GM19240 (cell line): ENCODE data around the gene MINDY4.
"Not testable (repeated sequence)": the region's sequence is repeated elsewhere in the genome, so short reads cannot be mapped to it uniquely, and the experiment has no call there.

ENCODE experiments used
- DNase-seq: peaks from one replicate; pipeline ENCODE4 v3.0.0; 2011; ENCODE audit warnings: low spot score; ENCODE audit not compliant: insufficient read length

MINDY4 gene

DNA sequence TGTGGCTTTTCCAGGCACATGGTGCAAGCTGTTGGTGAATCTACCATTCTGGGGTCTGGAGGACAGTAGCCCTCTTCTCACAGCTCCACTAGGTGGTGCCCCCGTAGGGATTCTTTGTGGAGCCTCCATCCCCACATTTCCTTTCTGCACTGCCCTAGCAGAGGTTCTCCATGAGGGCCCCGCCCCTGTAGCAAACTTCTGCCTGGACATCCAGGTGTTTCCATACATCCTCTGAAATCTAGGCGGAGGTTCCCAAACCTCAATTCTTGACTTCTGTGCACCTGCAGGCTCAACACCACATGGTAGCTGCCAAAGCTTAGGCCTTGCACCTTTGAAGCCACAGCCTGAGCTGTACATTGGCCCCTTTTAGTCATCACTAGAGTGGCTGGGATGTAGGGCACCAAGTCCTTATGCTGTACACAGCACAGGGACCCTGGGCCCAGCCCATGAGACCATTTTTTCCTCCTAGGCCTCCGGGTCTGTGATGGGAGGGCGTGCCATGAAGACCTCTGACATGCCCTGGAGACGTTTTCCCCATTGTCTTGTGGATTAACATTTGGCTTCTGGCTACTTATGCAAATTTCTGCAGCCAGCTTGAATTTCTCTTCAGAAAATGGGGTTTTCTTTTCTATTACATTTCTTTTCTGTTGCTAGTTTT lies 62.9 kb downstream of the MINDY4 start:
- not testable (repeated sequence) for DNase-seq

DNA sequence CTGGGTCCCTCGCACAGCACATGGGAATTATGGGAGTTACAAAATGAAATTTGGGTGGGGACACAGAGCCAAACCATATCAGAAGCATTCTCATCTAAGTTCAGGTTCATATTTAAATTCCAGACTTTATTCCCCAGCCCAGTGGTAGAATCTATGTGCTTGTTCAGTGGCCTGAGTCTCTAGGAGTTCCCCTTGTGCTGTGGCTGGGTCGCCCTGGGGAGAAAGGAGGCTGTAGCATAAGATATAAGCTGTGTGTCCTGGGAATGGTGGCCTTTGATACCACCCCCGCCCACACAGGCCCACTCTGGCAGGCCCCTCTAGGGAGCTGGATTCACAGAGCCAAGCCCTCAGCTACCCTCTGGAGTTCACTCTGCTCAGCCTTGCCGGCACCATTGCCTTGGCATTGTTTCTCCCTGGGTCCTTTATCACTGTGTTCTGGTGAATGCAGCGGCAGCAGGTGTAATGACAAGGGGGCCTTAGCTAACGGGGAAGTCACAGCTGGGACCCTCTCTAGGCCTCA lies 64.2 kb downstream of the MINDY4 start:
- no peak for DNase-seq

DNA sequence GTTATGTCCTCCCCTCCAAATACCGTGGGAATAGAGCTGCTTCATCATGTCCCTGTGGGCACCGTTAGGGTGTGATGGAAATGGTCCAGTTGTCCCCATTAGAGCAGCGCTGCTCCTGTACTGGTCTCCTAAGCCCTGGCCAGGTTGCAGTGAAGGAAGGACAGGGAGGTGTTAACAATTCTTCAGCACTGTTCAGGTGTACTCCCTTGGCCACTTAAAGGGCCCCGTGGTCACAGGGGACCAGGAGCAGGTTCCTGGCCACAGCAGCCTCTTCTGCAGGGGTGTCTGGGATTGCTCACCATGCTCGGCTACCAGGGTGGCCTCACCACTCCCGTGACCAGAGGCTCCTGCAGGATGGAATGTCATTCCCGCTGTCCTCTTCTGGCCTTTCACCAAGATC lies 65.8 kb downstream of the MINDY4 start:
- DNase-seq, result no peak

DNA sequence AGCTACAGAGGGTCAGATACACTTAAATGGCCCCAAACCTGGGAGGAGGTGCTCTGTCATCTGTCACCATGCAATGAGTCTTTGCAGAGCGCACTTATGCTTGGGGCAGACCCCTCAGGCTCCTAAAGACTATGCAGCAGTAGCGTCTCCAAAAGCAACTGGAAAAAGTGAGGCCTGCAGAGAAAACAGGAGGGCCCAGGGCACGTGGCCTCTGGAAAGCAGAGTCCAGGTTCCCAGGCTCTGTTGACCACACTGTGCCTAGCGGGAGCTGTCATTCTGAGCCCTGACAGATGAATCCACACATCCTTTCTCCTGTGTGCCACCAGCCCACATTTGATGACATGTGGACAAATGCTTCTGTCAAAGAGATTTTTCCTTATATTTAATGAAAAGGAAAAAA lies 66.4 kb downstream of the MINDY4 start:
- no peak for DNase-seq

DNA sequence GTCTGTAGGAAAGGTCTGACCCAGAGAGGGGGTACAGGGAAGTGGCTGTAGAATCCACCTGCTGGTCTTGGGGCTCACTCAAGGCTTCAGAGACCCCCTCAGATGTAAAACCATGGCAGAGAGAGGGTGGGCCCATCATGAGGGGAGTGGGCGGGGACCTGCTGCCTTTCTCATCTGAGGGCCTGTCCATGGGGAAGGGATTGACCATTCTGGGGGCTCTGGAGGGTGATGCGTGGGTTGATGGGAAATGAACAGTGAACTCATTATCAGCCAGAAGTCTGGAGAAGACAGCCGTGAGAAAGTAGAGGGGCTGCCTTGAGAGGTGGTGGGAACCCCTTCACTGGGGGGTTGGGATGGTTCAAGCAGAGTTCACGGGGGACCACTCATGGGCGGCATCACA lies 66.8 kb downstream of the MINDY4 start:
- no peak for DNase-seq

DNA sequence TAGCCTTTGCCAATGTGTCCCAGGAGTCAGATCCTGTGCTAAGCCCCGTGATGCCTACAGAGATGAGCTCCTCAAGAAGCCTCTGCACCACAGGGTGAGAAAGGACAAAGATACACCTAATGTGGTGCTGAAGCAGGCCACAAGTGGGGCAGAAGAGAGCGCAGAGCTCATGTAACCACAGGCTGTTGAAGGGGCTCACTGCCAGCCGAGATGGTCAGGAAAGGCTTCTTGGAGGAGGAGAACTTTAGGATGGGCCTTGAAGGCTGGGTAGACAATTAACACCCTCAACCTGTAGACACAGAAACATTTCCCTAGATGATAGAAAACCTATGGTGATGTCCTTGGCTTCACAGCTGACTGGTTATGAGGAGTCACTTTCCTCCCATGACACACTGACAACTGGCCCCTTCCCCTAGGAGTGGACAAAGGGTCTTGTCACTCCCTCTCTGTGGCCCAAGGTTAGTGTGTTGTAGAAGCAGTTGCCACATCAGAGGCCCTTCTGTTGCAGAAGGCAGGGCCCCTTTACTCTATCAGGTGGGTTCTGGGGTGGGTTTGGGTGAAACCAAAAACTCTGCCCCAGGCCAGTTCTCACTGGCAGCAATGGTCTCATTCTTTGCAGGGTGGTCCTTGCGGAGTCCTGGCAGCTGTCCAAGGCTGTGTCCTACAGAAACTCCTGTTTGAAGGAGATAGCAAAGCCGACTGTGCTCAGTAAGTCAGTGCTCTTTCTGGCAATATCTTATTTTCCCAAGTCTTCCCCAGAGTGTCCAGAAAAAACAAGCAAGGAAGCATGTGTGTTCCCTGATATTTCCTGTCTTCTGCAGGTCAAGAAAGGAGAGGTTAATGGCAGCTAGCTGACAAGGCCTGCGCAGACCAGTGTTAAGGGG lies 69.2 kb downstream of the MINDY4 start:
- no peak for DNase-seq

DNA sequence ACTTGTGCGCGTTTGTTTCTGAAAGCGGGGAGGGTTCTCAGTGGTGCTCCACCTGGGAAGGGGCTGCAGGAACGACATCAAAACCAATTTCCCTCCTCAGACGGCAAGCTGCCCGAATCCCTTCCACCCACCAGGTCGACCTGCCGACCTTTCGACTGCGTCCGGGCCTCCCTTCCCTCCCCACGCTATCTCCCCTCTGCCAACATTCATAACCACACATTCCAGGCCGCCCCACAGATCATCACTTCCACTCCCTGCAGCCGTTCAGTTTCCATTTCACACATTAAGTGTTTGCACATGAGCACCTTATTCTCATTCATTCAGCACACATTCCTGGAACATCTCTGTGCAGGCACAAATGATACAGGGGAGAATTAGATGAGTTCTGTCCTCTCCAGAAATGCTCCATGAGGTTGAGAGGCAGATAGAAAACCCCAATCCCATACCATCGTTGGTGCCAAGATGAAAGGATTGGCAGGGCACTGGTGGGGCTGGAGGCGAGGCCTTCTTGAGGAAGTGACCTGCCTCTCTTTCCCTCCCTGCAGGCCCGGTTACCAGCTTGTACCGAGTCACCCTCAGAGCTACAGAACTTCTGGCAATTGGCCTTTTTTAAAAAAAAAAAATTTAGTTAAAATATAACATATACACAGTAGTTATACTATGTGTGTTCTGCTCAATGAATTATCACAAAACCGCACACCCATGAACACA lies 70.0 kb downstream of the MINDY4 start:
- no peak for DNase-seq

DNA sequence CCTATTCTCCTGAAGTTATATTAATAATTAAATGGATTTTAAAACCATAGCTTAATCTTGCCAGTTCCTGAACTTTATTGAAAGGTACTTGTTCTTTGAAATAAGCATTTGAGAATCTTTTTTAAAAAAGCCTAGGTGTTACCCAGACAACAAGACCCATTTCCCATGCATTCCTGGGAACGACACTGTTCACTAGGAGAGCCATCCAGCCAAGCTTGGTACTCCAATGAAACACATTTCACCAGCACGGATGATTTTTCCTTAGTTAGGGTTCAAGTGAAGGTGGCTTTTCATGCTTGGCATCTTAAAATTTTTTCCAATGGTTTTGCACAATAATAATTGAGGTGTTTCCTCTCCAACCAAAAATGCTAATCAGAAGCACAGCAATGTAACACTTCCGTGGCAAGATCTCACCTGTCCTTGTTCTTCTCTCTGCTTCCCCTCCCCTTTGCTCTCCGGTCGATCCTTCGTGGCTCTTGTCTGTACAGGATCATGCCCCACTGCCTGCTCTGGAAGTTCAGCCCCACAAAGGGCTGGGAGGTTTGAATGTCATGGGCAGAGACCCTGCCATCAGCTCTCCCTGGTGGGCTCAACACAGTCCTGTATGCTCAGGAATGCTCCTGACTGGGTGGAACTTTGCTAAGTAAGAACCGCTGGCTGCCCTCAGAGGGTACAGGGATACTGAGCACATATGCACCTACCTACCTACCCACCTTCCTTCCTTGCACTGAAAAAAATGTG lies 70.8 kb downstream of the MINDY4 start:
- no peak for DNase-seq

DNA sequence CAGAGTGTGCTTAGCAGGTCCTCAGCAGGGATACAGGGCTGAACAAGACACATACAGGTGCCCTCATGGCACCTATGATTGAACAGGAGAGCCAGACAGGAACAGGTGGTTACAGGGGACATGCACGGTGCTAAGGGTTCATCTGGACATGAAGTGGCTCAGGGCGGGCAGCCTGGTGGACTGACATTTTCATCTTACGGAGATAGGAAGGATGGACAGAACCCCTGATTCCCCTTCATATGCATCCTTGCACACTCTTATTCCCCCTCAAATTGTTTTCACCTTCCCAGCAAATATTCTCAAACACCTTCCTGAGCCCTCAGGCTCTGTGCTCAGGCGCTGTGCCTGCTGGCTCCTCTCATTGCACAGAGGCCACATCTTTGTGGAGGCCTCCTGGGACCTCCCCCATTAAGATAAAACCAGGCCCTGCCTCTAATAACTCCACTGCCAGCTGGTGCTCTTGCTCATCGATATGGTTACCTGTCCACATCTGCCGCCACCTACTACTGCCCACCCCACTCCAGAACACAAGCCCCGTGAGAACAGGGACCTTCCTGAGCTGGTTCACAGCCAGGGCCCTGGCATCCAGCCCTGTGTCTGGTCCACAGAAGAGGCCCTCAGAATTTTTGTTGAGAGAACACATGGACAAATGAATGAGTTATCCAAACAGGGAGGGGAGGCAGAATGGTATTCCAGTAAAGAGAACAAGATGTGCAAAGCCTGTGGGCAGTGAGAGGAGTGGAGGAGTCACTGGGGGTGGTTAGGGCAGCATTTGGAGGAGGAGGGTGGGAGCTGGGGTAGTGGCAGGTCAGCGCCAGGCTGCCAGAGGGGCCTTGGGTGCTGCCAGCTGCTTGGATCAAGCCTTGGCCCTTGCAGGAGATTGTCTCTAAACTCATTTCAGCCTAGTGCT lies 71.6 kb downstream of the MINDY4 start:
- no peak for DNase-seq

DNA sequence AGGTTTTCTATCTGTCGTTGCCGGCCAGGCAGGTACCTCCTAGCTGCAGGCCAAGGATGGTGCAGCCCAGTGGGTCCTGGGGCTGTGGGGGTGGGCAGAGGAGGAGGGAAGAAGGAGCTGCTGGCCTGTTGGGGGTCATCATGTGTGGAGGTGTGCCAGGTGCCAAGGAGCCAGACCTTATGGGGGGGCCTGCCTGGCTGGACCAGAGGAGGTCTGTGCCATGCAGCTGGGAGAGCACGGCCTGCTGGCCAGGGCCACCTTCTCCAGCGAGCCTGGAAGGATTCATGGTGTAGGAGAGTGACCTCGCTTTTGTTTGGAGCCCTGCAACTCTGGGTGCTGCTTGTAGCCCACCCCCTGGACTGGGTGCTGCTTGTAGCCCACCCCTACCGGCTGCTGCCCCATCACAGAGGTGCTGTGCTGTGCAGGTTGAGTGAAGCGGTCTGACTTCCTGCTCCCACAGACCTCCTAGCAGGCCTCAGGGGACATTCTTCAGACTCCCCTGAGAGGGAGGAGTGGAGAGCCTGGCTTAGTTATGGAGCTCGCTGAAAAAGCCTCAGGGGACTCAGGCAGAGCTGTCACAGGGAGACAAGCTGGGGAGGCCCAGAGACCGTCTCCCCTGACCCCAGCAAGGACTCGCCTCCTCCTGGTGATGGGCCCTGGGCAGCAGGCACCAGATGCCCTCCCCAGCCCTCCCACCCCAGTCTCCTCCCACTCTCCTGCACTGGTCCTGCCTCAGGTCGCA lies 72.7 kb downstream of the MINDY4 start:
- DNase-seq, result no peak

DNA sequence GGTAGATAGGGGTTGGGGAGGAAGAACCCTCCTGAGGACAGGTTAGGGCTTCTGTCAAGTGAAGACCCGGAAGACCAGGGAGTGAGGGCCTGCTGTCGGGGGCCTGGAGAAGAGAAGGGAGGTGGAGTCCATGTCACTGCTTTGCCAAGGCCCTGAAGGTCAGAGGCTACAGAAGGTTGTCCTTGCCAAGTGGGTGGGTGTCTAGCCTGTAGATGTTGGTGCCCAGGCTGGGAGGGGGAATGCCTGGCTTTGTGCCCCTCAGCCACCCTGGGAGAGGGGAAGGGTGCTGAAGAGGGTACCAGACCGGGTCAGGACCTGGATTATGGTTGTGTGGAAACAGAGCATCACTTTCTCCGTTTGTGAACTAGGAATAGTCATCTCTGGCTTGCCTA lies 73.3 kb downstream of the MINDY4 start:
- DNase-seq, result no peak

DNA sequence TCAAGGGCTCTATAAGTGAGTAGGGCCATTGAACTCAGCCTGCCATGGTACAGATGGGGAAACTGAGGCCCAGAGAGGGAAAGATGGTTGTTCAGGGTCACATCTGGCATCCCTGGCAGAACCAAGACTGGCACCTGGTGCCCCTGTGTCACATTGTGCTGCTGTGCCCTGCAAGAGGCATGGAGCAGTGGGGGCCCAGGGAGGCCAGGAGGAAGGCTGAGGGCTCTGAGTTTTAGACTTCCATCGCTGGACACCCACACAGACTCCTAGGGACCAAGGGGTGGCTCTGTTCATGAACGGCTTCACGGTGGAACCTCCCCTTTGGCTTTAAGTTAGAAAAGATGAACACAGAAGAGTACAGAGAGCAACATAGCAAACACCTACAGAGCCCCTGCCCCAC lies 73.7 kb downstream of the MINDY4 start:
- DNase-seq, result no peak

DNA sequence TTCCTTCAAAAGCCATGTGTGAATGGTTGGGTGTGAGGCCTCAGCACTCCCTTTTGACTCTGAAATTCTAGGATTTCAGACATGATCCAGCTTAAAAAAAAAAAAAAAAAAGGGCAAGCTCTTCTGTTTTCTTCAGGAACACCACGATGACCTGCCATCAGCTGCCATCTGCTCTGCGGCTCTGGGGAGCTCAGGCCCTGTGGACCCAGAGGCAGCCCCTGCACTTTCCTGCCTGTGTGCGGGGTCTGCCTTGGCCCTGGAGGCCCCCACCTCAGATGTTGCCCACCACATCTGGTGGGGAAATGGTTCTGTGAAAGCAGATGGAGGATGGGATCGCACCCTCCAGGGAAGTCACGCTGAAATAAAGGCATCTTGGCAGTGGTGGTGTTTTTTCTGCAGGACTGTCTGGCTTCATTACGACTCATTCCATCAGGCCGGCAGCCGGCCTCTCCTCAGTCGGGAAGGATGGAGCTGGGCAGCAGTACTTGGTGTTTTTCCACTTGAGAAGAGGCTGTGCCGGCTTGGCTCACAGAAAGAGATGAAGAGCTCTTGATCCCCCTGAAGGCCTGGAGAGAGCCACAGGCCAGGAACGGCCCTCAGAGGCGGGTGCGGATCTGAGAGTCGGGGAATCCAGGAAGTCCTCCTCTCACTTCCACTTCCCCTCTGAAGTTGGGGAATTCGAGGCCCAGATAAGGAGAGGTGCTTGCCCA lies 74.4 kb downstream of the MINDY4 start:
- no peak for DNase-seq

DNA sequence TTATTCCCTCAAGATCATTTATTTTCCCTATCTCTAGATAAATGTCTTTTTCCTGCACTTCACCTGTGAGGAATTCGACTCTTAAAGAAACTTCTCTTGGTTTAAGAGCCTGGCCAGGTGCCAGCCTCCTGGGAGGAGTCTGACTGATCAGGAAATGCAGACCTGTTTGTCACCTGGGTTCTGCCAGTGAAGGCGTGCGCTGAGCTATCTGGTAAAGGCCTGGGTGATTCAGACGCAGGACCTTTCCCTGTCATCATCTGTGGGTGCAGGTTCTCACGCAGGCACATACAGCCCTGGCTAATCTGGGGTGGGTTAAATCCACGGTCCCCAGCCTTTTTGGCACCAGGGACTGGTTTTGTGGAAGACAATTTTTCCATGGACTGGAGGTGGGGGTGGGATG lies 75.2 kb downstream of the MINDY4 start:
- no peak for DNase-seq

DNA sequence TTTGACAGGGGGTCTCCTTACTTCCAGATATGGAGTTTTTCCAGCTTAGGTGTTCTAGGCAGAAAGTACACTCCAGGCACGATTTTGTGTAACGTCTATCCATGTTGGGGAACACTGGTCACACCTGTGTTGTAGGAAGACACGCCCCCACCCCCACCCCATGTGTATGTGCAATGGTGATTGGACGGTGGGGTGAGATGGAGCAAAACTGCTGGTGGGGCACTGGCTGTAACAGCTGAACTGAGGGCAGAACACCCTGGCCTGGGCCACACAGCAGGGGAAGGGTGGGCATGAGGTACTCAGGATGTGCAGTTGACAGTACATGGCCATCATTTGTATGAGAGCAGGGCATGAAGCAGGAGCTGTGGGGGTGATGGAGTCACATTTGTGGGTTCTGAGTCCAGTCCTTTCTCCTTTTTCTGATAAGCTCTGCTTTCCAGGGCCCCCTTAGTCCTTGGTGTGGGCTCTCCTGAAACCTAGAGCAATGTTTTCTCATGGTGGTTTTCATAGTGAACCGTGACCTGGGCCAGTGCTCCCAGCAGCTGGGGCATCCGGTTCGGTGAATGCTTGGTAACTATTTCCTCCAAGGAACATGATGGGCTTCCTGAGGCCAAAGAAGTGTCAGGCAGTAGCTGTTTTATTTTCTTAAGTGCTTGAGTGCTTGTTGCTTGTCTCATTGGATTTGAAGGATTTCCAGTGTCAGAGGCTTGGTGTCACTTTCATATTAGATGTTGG lies 77.1 kb downstream of the MINDY4 start:
- no peak for DNase-seq

DNA sequence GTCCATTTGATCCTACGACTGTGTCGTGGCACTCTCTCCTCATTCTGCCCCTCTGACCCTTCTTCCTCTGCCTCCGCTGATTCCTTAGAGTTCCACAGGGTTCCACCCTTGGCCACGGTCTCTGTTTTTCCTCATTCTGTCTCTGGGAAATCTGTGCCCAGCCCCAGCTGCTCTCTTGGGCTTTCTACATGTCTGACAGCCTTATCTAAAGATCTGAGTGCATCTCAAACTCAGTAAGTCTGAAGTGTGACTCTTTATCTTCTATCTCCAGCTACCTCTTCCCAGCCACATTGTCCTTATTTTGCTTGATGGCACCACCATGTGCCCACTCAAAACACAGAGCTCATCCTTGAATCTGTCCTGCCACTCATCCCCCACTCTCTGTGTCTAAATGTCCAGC lies 78.3 kb downstream of the MINDY4 start:
- no peak for DNase-seq

DNA sequence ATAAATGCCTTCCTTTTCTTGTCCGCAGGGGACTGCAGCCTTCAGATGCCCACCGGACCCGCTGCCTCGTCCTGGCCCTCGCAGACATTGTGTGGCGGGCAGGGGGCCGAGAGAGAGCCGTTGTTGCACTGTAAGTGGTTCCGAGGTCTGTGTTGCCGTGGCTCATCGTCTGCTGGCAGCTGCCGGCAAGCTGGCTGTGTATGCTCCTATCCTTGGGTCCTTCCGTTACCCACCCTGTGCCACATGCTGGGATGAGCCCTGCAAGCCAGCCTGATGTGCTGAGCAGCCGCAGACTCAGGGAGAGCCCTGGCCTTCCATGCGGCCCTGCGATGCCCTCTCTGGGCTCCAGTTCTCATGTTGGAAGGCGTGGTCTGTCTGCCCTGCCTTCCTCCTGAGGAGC lies 79.2 kb downstream of the MINDY4 start:
- no peak for DNase-seq

DNA sequence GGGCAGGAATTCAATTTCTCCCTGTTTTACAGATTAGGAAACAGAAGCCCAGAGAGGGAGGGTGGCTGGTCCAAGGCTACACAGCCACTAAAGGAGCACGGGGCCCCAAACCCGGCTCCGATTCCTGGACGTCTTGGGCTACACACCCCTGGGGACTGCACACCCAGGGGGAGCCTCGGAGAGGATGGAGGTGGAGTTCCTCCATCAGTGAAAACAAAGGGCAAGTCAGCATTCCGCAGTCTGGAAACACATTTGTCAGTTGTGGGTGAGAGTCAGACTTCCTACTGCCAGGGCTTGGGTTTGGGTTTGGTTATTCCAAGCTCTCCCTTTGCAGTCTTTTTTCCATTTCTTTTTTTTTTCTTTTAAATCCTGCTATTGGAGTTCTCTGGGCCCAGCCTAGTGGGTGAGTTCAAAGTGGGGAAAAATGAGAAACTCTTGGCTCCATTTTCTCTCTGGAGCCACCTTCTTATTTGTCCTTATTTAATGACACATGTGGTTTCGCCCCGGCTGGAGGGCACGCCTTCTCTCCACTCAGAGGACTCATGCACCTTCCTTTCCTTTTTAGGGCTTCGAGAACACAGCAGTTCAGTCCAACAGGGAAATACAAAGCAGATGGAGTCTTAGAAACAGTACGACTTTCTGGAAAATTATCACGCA lies 80.6 kb downstream of the MINDY4 start:
- DNase-seq, result no peak
